8988T (cell line): ENCODE data around the gene WWOX.

Experiments
- DNase-seq: peaks from one replicate; pipeline ENCODE4 v3.0.0; 2011

The WWOX gene

GRCh38 chr16:78483124-78483992, 383.9 kb downstream of the WWOX start:
- no peak for DNase-seq

DNA sequence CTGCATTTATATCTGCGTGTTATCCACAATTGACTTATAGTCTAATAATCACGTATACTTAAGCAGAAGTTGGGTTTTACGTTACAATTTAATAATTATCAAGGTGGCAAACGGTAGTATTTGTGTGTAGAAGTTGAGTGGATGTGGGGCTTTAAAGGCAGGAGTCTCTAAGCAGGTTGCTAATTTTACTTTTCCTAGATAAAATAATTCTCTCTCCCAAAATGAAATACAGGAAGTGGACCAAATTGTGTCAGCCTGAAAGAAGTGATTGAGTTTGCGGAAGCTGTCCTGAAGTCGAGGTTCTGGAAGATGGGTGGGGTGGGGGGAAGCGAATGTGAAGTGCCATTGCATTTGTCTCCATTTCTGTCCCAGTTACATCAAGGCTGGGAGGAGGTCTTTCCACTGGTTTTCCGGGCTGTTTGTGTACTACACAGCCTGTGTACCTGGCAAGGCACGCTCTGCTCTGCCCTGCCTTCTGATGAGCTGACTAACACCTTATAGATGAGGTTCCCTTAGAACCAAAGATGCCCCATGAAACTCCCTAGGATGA, 385.1 kb downstream of the WWOX start:
- no peak for DNase-seq

GRCh38 chr16:78485188-78485916, 385.9 kb downstream of the WWOX start:
- DNase-seq: no peak

DNA sequence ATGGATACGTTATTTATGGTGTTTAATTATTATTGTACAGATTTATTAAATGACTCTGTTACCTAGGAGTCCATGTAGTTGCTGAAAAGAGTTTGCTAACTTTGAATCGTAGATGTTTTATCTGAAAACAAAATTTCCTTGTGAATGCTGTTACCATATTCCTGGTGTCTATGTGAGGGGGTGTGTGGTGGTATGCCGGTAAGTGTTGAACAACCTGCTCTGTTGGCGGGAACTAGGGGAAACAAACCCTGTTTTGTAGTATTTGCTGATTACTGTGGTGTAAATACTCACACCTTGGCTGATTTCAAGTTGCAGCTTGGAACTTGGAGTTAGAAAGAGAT, 386.4 kb downstream of the WWOX start:
- DNase-seq: no peak

DNA sequence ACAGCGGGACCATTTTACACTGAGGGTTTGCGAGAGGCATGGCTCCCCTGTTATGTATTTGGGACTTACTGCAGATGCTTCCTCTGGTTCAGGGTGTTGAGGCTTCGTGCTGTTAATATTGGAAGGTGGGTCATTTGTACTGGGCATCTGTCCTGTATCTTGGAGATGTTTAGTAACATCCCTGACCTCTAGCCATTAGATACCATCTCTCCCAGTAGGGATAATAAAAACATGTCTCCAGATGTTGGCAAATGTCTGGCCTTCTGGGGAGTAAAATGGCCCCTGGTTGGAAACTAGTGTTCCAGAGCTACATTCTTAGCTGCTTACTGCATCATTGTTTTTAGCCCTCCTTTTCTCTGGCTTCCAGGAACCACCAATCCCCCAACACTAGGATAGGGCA, 388.0 kb downstream of the WWOX start:
- DNase-seq: no peak

GRCh38 chr16:78489072-78489471, 389.6 kb downstream of the WWOX start:
- DNase-seq: no peak

DNA sequence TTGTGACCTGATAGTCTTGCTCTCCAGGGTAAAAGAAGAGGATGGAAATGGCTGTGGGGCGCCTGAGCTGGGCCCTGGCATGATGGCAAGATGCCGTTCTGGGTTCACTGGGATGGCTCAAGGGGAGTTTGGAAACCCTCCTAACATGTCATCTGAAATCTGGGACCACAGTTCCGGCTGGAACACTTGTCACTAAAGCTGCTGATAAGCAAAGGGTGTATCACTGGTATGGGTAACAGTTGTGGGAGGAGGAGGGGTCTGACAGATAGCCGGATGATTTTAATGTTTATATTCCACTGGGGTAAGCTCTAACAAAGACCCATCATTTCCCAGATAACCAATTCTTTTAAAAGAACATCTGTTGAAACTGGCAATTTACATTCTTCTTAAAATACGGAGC, 390.2 kb downstream of the WWOX start:
- DNase-seq: no peak

DNA sequence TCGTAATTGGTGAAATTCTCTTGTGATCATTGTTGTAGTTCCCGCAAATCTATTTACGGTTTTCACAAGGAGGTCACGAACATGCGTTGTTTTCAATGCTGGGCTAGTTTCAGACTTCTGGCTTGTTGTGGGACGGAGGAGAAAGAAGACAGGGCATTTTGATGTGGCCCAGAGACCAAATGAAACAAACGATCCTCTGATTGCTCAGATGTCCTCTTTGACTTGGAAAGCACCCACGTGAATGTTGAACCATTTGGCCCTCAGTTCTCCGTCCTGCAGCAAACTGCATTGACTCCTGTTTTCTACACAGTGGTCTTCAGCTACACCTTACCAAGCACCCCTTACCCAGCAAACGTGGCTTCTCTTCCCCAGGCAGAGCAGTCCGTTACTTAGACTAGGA, 391.0 kb downstream of the WWOX start:
- no peak for DNase-seq

DNA sequence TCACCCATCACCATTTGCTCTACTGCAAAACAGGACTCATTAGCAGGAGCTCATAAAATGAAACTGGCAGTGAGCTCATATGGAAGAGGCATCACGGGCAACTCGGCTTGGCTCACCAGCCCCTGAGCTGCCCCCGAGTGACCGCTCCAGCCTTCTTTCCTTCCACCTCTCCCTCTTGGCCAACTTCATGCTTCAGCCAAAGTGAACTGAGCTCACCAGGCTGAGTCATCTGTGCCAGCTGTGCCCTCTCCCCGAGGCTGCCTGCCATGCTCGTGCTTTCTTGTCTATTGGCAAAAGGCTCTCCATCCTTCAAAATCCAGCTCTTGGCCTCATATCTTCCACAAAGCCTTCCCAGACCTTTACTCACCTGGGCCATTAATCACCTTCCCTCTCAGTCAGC, 391.4 kb downstream of the WWOX start:
- no peak for DNase-seq

- DNase-seq: no peak
These were observed 394.1 kb downstream of the WWOX start for GRCh38 chr16:78493573-78493972.

DNA sequence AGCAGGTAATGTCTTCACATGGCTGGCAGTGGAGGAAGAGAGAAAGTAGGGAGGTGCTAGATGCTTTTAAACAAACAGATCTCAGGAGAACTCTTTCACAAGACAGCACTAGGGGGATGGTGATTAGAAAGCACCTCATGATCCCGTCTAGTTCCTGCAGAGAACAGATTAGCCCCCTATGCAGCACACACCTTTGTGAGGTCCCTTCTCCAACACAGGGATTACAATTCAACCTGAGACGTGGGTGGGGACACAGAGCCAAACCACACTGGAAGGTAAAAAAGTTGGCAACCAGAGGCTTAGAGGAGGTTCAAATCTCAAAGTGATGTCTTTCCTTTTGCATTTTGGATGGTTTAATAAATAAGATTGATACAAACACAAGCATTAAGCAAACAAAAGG, 394.7 kb downstream of the WWOX start:
- DNase-seq: no peak

- DNase-seq: no peak
These were observed 395.2 kb downstream of the WWOX start for GRCh38 chr16:78494674-78495073.

- DNase-seq: no peak
These were observed 396.7 kb downstream of the WWOX start for GRCh38 chr16:78496189-78496588.

- no peak for DNase-seq
These were observed 399.9 kb downstream of the WWOX start for GRCh38 chr16:78499399-78499798.

GRCh38 chr16:78500659-78501270, 401.3 kb downstream of the WWOX start:
- no peak for DNase-seq

GRCh38 chr16:78501744-78502143, 402.3 kb downstream of the WWOX start:
- no peak for DNase-seq

DNA sequence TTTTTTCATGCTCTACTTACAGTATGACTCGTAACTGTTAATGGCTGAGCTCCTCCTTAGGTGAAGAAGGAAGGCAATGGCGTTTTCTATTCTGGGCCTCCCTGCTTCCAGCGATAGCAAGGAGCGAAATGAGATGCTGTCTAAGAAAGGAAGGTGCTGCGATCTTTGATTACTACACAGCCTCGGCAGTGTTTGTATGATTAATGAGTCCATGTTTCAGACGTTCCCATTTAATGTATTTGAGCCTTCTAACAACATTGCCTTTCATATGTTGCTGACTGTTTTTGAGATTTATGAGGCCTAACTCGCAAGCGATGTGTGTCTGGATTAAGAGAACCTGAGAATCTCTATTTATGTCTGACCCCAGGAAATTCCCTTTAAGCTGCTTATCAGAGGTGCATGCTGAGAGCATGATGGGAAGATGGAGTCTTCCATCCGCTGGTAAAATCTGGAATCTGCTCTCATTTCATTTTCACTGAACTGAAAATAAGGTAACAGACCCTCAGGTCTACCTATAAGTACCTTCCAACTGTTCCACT, 403.4 kb downstream of the WWOX start:
- DNase-seq: no peak

DNA sequence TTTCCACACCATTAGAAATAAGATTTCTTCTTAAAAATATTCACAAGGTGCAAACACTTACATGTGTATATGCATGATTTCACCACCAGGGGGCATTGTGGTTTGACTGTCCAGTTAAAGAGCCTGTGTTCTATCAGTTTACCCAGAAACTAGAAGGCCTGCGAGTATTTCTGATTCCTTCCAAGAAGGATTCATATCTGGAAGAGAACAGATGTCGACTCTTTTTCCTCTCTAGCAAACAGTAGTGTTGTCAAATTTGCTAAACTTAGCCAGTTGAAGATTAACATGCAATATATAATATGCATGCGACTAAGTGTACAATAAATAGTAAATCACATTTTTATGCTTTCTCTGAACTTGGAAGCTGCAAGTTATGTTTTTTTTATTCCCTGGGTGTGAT, 404.1 kb downstream of the WWOX start:
- DNase-seq: peak; percentile 31

GRCh38 chr16:78504401-78504851, 405.0 kb downstream of the WWOX start:
- no peak for DNase-seq

GRCh38 chr16:78505036-78505435, 405.6 kb downstream of the WWOX start:
- DNase-seq: no peak

DNA sequence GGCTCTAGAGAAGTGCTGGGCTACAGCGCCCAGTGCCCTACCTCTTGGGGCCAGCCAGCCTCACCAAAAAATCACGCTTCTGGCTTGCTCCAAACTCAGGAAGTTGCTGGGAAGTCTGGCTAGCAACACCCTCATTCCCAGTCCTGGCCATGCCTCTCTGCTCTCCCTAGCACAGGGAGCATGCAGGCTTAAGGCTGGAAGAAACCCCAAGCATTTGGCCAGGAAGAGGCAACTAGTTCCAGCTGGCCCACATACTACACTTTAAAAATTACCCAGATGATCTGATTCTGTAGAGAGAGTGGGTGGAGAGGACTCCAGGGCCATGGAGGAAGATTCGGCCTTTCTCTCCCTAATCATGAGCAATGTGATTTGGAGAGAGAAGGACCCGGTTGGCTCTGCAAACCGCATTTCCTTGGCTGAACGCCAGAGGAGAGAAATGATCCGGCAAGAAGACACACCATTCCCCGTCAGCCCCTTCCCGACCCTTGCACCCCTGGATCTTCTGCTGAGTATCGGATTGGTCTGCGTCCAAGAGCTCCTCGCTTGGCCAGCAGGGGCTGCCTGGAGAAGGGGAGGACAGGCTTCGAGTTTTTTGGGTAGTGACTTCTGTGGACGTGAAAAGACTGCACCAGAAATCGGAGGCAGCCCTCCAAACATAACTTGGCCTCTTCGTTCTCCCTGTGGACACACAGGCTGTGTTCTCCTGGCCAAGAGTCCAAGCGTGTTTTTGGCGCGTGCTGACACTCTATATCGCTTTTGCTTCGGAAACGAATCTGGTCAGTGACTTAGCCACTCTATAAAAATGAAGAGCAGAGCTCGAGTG, 406.3 kb downstream of the WWOX start:
- no peak for DNase-seq
